ENCODE data around the gene XCL1. TPM values are rescaled to one million over a fixed set of nuclear protein-coding genes. Genes with fewer than 3 reads are reported as not detected.

XCL1 gene
- polyA plus RNA-seq, 1 donor from 2014 or later = 2.3 TPM

GRCh38 chr1:168585191-168585590 is 8.8 kb downstream of the XCL1 start:
- Histone ChIP-seq H3K79me2 (replicated peaks; ENCODE audit: insufficient read depth, low read length) (no peaks in the 10 kb centered on the region), H3K4me3 (ENCODE audit: low read length) (no peak overlapping the region), H3K27me3 (ENCODE audit: insufficient read depth, low read depth, low read length) (no peaks in the 10 kb centered on the region), H3K4me2 (ENCODE audit: low read length) (no peak overlapping the region), H3K9ac (ENCODE audit: low read length) (no peak overlapping the region), H2AFZ (ENCODE audit: low read depth, low read length) (no peak overlapping the region), H4K20me1 (ENCODE audit: insufficient read depth) (no peaks in the 10 kb centered on the region), H3K27ac (ENCODE audit: low read length) (no peak overlapping the region), H3K9me3 (ENCODE audit: low read length) (no peaks in the 10 kb centered on the region), H3K9me2 (ENCODE audit: insufficient read depth, low read length) (no peaks in the 10 kb centered on the region), H3K36me3 (ENCODE audit: insufficient read depth, low read length) (no peaks in the 10 kb centered on the region), H3F3A (ENCODE audit: insufficient read depth, low read length, poor library complexity, severe bottlenecking) (no peaks in the 10 kb centered on the region)
- TF ChIP-seq CTCF (IDR thresholded peaks at IDR 0.05; ENCODE audit: poor library complexity, severe bottlenecking) = no peak
- no peak for TF ChIP-seq MXI1 (conservative IDR thresholded peaks at IDR 0.05; ENCODE audit: poor library complexity, severe bottlenecking)
- no peak for TF ChIP-seq TAF1 (IDR thresholded peaks at IDR 0.05; ENCODE audit: low read depth)
- no peak for TF ChIP-seq POLR2AphosphoS5 (IDR thresholded peaks at IDR 0.05)
- TF ChIP-seq EZH2 (IDR thresholded peaks at IDR 0.05; ENCODE audit: borderline replicate concordance, insufficient read depth, low read length, poor library complexity, severe bottlenecking) = no peak
- no peak for TF ChIP-seq EP300 (conservative IDR thresholded peaks at IDR 0.05; ENCODE audit: poor library complexity, severe bottlenecking)
- TF ChIP-seq REST (IDR thresholded peaks at IDR 0.05; ENCODE audit: borderline replicate concordance) = no peak
- TF ChIP-seq SMC3 (conservative IDR thresholded peaks at IDR 0.05; ENCODE audit: poor library complexity) = no peak
- TF ChIP-seq RAD21 (conservative IDR thresholded peaks at IDR 0.05) = no peak

GRCh38 chr1:168585937-168586336 is 9.5 kb downstream of the XCL1 start:
- Histone ChIP-seq H3K9me2 (ENCODE audit: insufficient read depth, low read length) (no peaks in the 10 kb centered on the region), H3K36me3 (ENCODE audit: insufficient read depth, low read length) (no peaks in the 10 kb centered on the region), H4K20me1 (ENCODE audit: insufficient read depth) (no peaks in the 10 kb centered on the region), H3K4me3 (ENCODE audit: low read length) (no peak overlapping the region), H3F3A (ENCODE audit: insufficient read depth, low read length, poor library complexity, severe bottlenecking) (no peaks in the 10 kb centered on the region), H3K4me2 (ENCODE audit: low read length) (no peak overlapping the region), H3K79me2 (replicated peaks; ENCODE audit: insufficient read depth, low read length) (no peaks in the 10 kb centered on the region), H3K9ac (ENCODE audit: low read length) (no peak overlapping the region), H3K27me3 (ENCODE audit: insufficient read depth, low read depth, low read length) (no peaks in the 10 kb centered on the region), H3K27ac (ENCODE audit: low read length) (no peak overlapping the region), H2AFZ (ENCODE audit: low read depth, low read length) (no peak overlapping the region), H3K9me3 (ENCODE audit: low read length) (no peaks in the 10 kb centered on the region)
- TF ChIP-seq MXI1 (conservative IDR thresholded peaks at IDR 0.05; ENCODE audit: poor library complexity, severe bottlenecking) (no peak), EP300 (conservative IDR thresholded peaks at IDR 0.05; ENCODE audit: poor library complexity, severe bottlenecking) (no peak), RAD21 (conservative IDR thresholded peaks at IDR 0.05) (no peak), REST (IDR thresholded peaks at IDR 0.05; ENCODE audit: borderline replicate concordance) (no peak), EZH2 (IDR thresholded peaks at IDR 0.05; ENCODE audit: borderline replicate concordance, insufficient read depth, low read length, poor library complexity, severe bottlenecking) (no peak), SMC3 (conservative IDR thresholded peaks at IDR 0.05; ENCODE audit: poor library complexity) (no peak), CTCF (IDR thresholded peaks at IDR 0.05; ENCODE audit: poor library complexity, severe bottlenecking) (no peak), POLR2AphosphoS5 (IDR thresholded peaks at IDR 0.05) (no peak), TAF1 (IDR thresholded peaks at IDR 0.05; ENCODE audit: low read depth) (no peak)

All from neural cell (in vitro differentiated cells).